ENCODE results near the gene PTPRD.

GRCh38 chr9:9919174-9919775 is 693.5 kb downstream of the PTPRD start:
- TF ChIP-seq, protein P1, sequence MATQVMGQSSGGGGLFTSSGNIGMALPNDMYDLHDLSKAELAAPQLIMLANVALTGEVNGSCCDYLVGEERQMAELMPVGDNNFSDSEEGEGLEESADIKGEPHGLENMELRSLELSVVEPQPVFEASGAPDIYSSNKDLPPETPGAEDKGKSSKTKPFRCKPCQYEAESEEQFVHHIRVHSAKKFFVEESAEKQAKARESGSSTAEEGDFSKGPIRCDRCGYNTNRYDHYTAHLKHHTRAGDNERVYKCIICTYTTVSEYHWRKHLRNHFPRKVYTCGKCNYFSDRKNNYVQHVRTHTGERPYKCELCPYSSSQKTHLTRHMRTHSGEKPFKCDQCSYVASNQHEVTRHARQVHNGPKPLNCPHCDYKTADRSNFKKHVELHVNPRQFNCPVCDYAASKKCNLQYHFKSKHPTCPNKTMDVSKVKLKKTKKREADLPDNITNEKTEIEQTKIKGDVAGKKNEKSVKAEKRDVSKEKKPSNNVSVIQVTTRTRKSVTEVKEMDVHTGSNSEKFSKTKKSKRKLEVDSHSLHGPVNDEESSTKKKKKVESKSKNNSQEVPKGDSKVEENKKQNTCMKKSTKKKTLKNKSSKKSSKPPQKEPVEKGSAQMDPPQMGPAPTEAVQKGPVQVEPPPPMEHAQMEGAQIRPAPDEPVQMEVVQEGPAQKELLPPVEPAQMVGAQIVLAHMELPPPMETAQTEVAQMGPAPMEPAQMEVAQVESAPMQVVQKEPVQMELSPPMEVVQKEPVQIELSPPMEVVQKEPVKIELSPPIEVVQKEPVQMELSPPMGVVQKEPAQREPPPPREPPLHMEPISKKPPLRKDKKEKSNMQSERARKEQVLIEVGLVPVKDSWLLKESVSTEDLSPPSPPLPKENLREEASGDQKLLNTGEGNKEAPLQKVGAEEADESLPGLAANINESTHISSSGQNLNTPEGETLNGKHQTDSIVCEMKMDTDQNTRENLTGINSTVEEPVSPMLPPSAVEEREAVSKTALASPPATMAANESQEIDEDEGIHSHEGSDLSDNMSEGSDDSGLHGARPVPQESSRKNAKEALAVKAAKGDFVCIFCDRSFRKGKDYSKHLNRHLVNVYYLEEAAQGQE (IDR thresholded peaks at IDR 0.05; ENCODE audit: insufficient read depth in 1 of 2, low read depth in 2 of 2, low read length in 2 of 2) = no peak
- TF ChIP-seq POLR2AphosphoS5 (IDR thresholded peaks at IDR 0.05; ENCODE audit: low read depth, low read length) = no peak
- no peak for TF ChIP-seq SIN3A (IDR thresholded peaks at IDR 0.05; ENCODE audit: borderline replicate concordance, insufficient read depth, low read length)

Measured in PFSK-1 (cell line).